ENCODE measurements around the gene FRMD3.

DNA sequence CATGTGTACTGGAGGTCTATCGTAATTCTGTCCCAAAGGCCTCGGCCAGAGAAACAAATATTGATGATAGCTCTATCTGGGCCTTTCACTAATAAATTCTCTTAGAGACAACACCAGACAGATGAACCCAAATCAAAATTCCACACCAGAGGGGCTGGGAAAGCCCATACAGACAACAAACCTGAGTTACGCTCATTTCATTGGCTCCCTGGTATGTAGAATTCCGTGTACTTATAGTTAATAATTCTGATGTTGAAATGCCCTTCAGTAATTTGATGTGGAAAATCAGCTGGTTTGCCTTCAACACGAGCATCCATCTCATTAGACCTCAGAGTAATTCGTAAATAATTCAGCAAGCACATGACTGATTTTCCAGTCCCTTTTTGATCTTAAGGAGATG, 53.2 kb downstream of the FRMD3 start:
- TF ChIP-seq BHLHE40 (IDR thresholded peaks at IDR 0.05; ENCODE audit: borderline replicate concordance) (no peak), SUZ12 (IDR thresholded peaks at IDR 0.05) (no peak), CTBP1 (IDR thresholded peaks at IDR 0.05; ENCODE audit: borderline replicate concordance) (no peak), HDGF (IDR thresholded peaks at IDR 0.05; ENCODE audit: borderline replicate concordance) (no peak)

Measured in HEK293T (cell line).